ENCODE measurements around the gene INPP5A.

The INPP5A gene

DNA sequence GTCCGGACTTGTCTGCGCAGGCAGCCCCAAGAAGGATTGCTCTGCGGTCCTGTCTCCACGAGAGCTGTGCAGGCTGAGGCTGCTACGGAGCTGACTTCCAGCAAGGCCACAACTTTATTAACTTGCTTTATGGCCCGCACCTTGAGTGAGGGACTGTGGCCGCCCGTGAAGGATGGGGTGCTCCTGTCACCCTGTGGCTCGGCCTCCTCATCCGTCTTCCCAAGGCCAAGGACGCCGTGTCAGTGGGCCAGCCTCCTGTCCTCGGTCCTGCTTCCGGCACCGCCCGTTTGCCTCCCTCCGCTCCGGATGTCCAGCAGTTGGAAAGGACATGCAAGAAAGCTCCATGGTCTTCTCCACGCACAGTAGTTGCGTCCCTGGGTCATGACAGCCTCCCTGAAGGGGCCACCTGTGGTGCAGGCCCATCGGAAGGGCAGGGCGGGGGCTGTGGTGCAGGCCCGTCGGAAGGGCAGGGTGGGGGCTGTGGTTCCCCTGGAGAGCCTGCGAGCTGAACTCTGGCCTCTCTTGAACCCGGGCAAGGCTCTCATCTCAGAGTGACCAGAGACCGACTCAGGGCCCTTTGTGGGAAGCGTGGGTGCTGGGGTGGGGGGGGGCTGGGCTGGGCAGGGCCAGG lies 161.3 kb downstream of the INPP5A start:
- no peak for DNase-seq (ENCODE audit: low read depth)
- no peak overlapping the region for H3K4me3 ChIP-seq (ENCODE audit: low read length)
- TF ChIP-seq, protein P1, sequence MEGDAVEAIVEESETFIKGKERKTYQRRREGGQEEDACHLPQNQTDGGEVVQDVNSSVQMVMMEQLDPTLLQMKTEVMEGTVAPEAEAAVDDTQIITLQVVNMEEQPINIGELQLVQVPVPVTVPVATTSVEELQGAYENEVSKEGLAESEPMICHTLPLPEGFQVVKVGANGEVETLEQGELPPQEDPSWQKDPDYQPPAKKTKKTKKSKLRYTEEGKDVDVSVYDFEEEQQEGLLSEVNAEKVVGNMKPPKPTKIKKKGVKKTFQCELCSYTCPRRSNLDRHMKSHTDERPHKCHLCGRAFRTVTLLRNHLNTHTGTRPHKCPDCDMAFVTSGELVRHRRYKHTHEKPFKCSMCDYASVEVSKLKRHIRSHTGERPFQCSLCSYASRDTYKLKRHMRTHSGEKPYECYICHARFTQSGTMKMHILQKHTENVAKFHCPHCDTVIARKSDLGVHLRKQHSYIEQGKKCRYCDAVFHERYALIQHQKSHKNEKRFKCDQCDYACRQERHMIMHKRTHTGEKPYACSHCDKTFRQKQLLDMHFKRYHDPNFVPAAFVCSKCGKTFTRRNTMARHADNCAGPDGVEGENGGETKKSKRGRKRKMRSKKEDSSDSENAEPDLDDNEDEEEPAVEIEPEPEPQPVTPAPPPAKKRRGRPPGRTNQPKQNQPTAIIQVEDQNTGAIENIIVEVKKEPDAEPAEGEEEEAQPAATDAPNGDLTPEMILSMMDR (conservative IDR thresholded peaks at IDR 0.05; ENCODE audit: low read depth, low read length): no peak

DNA sequence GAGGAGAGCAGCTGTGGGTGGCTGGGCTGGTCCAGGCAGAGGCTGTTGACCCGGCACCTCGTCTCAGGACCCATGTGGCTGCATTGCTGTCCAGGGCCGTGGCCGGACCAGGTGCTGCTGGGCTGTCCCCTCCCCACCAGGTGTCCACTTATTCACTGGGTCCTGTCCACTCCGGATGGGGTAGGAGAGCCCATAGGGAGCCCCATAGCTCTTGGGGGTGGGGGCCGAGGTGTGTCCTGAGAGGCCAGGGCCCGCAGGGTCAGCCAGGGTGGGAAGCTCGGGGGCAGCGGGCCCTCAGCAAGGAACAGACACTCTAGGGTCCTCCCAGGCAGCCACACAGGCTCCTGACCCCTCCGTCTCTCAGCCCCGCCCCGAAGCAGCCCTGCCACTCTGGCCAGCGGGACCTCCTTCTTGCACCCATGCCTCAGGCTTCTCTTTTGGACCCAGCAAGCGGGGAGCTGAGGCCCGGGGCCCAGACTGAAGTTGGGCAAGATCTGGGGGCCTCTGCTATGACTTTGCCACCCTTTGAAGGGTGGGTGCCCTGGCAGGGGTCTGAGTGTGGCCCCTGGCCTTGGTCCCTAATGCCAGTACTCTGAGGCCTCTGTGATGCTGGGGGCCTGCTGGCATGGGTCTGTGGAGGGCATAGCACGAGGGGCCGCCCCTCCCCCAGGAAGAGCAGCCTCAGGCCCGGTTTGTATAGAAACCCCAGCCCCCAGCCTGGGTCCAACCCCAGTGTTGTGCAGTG lies 162.0 kb downstream of the INPP5A start:
- no peak for DNase-seq (ENCODE audit: low read depth)
- TF ChIP-seq, protein P1 (conservative IDR thresholded peaks at IDR 0.05; ENCODE audit: low read depth, low read length): no peak
- H3K4me3 ChIP-seq (ENCODE audit: low read length): no peak overlapping the region

DNA sequence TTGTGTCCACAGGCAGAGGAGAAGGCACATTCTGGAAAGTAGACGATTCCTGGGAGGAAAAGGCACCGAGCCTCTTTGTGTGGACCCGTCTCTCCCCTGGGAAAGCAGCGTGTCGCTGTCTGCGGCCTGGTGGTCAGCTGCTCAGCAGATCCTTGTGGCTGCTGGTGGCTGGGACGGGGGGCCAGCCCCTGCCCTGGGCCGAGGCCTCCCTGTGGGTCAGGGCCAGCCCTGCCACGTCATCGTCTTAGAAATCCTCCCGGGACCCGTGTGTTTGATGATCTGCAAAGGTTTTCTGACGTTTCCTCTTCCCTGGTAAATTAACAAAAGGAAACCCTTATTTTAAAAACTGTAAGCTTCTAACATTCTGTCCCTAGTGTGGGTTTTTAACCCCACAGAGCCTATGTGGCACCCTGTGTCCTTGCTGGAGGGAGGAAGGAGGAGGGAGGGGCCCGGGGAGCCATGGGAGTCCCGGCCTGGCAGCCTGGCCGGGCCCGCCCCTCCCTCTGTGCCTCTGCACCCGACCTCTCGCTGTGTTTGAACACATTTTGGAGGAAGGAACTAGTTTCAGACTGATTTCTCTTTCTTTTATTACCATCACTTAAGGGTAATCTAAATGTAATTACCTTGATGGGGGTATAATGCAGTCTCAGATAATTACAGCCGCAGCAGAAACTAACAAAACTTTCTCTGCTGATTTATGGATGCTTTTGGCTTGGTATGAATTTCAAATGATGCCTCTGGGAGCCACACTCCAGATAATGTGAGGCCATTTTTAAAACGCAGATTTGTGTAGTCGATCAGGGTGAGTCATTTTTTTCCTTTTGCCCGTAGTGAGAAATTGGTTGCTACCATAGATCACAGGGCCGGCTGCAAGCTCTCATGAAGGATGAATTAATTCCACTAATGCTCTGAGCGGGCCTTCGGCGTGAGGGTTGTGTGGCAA lies 162.8 kb downstream of the INPP5A start:
- DNase-seq (ENCODE audit: low read depth): no peak
- H3K4me3 ChIP-seq (ENCODE audit: low read length): no peak overlapping the region
- TF ChIP-seq, protein P1 (conservative IDR thresholded peaks at IDR 0.05; ENCODE audit: low read depth, low read length): no peak

DNA sequence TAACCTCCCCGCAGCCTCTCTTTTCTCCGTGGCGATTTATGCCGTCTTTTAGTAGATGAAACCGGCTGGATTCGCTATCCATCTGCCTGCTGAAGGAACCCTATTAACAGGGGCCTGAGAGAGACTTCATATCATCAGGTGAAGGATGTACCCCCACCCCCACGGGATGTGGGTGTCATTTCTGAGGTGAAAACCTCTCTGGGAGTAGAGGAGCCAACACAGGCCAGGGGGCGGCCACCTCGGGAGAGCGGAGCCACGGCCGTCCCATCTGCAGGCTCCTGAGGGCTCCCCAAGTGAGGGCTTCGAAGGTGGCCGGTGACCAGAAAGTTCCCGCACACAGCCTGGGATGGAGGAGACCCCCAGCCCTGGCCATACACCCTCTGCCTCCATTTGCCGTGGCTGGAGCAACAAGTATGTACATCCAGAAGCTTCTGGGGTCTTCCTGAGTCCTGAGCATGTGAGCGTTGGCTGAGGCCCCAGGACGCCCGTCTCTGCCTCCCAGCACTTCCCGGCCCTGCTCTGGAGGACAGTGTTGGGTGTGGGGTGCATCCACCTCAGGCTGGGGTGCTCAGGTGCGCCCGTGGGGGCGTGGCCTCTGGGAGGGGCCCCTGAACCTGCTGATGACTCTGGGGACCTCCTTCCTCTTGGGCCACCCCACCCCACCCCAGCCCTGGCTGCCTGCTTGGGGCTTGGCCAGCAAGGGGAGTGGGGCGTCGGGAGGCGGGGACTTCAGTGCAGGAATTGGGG lies 163.7 kb downstream of the INPP5A start:
- TF ChIP-seq, protein P1 (conservative IDR thresholded peaks at IDR 0.05; ENCODE audit: low read depth, low read length): no peak
- DNase-seq (ENCODE audit: low read depth): no peak
- H3K4me3 ChIP-seq (ENCODE audit: low read length): no peak overlapping the region

DNA sequence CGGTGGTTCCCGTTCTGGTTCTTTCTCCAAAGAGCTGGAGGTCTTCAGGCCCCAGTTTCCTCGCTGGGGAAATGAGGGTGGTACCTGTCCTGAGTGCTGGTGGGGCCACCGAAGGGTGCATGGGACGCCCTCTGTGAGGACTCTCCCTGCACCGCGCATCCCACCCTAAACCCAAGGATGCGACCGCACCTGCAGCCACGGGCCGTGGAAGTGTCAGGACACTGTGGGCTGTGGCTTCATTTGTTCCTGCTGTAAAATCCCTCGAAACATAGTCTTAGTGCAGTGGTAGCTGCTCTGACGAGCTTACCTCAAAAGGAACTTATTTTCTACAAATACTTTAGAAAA lies 164.2 kb downstream of the INPP5A start:
- no peak for DNase-seq (ENCODE audit: low read depth)
- TF ChIP-seq, protein P1 (conservative IDR thresholded peaks at IDR 0.05; ENCODE audit: low read depth, low read length): no peak
- H3K4me3 ChIP-seq (ENCODE audit: low read length): no peak overlapping the region

DNA sequence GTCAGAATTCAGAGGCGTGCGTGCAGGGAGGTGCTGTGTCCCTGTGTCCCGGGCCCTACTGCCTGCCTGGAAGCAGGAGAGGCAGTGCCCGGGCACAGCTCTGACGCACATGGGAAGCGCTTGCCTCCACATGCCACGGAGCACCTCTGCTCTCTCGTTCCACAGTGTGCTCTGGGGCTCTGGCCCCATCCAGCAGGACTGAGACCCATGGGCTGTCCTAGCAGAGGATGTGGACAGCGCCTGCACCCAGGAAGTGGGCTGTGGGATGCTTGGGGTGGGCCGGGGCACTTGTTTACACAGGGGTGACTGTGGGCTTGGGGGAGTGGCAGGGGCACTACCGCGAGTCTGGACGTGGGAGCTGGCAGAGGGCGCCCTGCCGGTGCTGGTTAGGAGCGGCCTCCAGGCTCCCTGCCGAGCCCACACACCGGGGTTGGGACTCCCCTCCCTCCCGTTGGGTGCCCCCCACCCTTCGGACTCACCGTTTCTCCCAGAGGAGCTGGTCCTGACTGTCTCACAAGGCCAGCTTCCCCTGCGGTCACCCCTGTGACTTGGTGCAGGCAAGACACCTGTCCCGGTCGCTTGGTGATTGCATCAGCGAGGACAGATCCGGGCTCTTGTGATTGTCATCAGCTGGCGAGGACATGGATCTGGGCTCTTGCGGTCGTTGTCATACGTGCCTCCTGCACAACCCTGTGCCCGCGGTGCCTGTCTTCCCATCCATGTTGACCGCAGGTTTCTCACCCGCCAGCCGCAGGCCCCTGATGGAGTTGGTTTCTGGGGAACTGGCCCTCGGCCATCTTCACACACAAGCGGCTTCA lies 165.2 kb downstream of the INPP5A start:
- TF ChIP-seq, protein P1 (conservative IDR thresholded peaks at IDR 0.05; ENCODE audit: low read depth, low read length): no peak
- H3K4me3 ChIP-seq (ENCODE audit: low read length): no peak overlapping the region
- DNase-seq (ENCODE audit: low read depth): no peak
